Omental fat pad (tissue), 4 donors: ENCODE results near the gene THAP8. TPM values are rescaled to one million over a fixed set of nuclear protein-coding genes. Genes with fewer than 3 reads are reported as not detected.

Experiments used
- ATAC-seq: fragments of 150-250 bp; one replicate; pipeline ENCODE4 v1.9.1; 2016; ENCODE audit warnings: mild to moderate bottlenecking, moderate library complexity; ENCODE audit not compliant: low FRiP score
- DNase-seq: peaks from one replicate; pipeline ENCODE4 v3.0.0-alpha.2; 2019; ENCODE audit warnings: low spot score
- CTCF ChIP-seq, 3 donors: fragments of 450-650 bp; IDR thresholded peaks; one replicate each; pipeline ENCODE4 v1.5.1; 2016 to 2017; ENCODE audit warnings: antibody characterized with exemption in 3 of 3, mild to moderate bottlenecking in 3 of 3, moderate library complexity in 2 of 3
- total RNA-seq, 4 donors: library from RNA; depleted of rRNA; stranded (reverse); fragments of >200 nt; gene quantifications; one replicate each; pipeline ENCODE4 v1.1.0, GENCODE V29; 2016

The THAP8 gene
- total RNA-seq, 4 donors from 2014 or later = 2.0 to 10.4 (median 7.6) TPM

- no peak for DNase-seq
- no peak for TF ChIP-seq CTCF (IDR thresholded peaks at IDR 0.05)
- ATAC-seq = no peak
These were observed 39.6 kb upstream of the THAP8 start for GRCh38 chr19:36093687-36094086.

GRCh38 chr19:36093146-36093662 lies 39.1 kb upstream of the THAP8 start:
- no peak for DNase-seq
- no peak for TF ChIP-seq CTCF (IDR thresholded peaks at IDR 0.05)
- ATAC-seq = no peak

- DNase-seq (no peak), ATAC-seq (no peak)
- no peak for TF ChIP-seq CTCF (IDR thresholded peaks at IDR 0.05)
These were observed 38.5 kb upstream of the THAP8 start for GRCh38 chr19:36092566-36092965.

GRCh38 chr19:36090910-36091695 lies 37.0 kb upstream of the THAP8 start:
- no peak for TF ChIP-seq CTCF (IDR thresholded peaks at IDR 0.05)
- DNase-seq = no peak

GRCh38 chr19:36089847-36090246 lies 35.8 kb upstream of the THAP8 start:
- ATAC-seq = no peak
- DNase-seq = no peak
- no peak for TF ChIP-seq CTCF (IDR thresholded peaks at IDR 0.05)

More at GRCh38 chr19:36090910-36091695, 37.0 kb upstream of the THAP8 start:
- ATAC-seq = no peak

GRCh38 chr19:36086326-36086725 lies 32.2 kb upstream of the THAP8 start:
- DNase-seq (no peak), ATAC-seq (no peak)
- no peak for TF ChIP-seq CTCF (IDR thresholded peaks at IDR 0.05)
